Myocyte (in vitro differentiated cells): ENCODE data around the gene MLST8. TPM values are rescaled to one million over a fixed set of nuclear protein-coding genes. Genes with fewer than 3 reads are reported as not detected.

ENCODE experiments used
- DNase-seq: peaks from one replicate; pipeline ENCODE4 v3.0.0-alpha.2; 2012; ENCODE audit warnings: low read depth
- total RNA-seq: library from RNA; depleted of rRNA; stranded (reverse); fragments of >200 nt; gene quantifications from 2 replicates; pipeline ENCODE4 v1.2.3, GENCODE V29; 2014

MLST8 gene
- total RNA-seq, 1 donor from 2014 or later, result 46.9 TPM

GRCh38 chr16:2173366-2173765 lies 31.9 kb upstream of the MLST8 start:
- DNase-seq, result no peak

GRCh38 chr16:2173916-2174315 lies 31.3 kb upstream of the MLST8 start:
- DNase-seq, result no peak

- no peak for DNase-seq
These were observed 30.7 kb upstream of the MLST8 start for GRCh38 chr16:2174396-2175131.

- no peak for DNase-seq
These were observed 29.8 kb upstream of the MLST8 start for GRCh38 chr16:2175454-2175853.

- no peak for DNase-seq
These were observed 29.2 kb upstream of the MLST8 start for GRCh38 chr16:2176047-2176446.

- no peak for DNase-seq
These were observed 28.2 kb upstream of the MLST8 start for GRCh38 chr16:2177101-2177500.

- no peak for DNase-seq
These were observed 27.7 kb upstream of the MLST8 start for GRCh38 chr16:2177561-2177960.

GRCh38 chr16:2178321-2179106 lies 26.7 kb upstream of the MLST8 start:
- DNase-seq, result no peak

GRCh38 chr16:2179107-2179501 lies 26.1 kb upstream of the MLST8 start:
- DNase-seq, result no peak

GRCh38 chr16:2179576-2179975 lies 25.7 kb upstream of the MLST8 start:
- DNase-seq, result no peak

- no peak for DNase-seq
These were observed 24.8 kb upstream of the MLST8 start for GRCh38 chr16:2180461-2180860.

- DNase-seq, result no peak
These were observed 24.0 kb upstream of the MLST8 start for GRCh38 chr16:2180962-2181923.

- DNase-seq, result no peak
These were observed 23.3 kb upstream of the MLST8 start for GRCh38 chr16:2181952-2182351.

- no peak for DNase-seq
These were observed 21.6 kb upstream of the MLST8 start for GRCh38 chr16:2183671-2184070.

- DNase-seq, result no peak
These were observed 20.9 kb upstream of the MLST8 start for GRCh38 chr16:2184346-2184745.

GRCh38 chr16:2184962-2185361 lies 20.3 kb upstream of the MLST8 start:
- DNase-seq, result no peak

- no peak for DNase-seq
These were observed 19.2 kb upstream of the MLST8 start for GRCh38 chr16:2186064-2186463.

GRCh38 chr16:2186505-2186904 lies 18.7 kb upstream of the MLST8 start:
- no peak for DNase-seq

- DNase-seq, result no peak
These were observed 18.0 kb upstream of the MLST8 start for GRCh38 chr16:2187212-2187611.

- DNase-seq, result no peak
These were observed 16.9 kb upstream of the MLST8 start for GRCh38 chr16:2188395-2188794.

GRCh38 chr16:2189252-2189893 lies 15.9 kb upstream of the MLST8 start:
- no peak for DNase-seq
